ENCODE measurements around the gene MCUB. TPM values are rescaled to one million over a fixed set of nuclear protein-coding genes. Genes with fewer than 3 reads are reported as not detected.

Gene MCUB
- total and polyA plus RNA-seq, 2 donors (not counting 3 experiments of a cell fraction or from before 2014, with no cell fraction given), result 32.5 to 53.8 TPM

GRCh38 chr4:109589605-109590004, 29.6 kb downstream of the MCUB start:
- dilution Hi-C loops (cut with MboI; ENCODE audit: extremely low pct_ligation_motif_present, low sequenced_read_pairs) (no loop called here), intact Hi-C loops (cut with micrococcal nuclease) (no loop called here)
- Histone ChIP-seq H3K27ac (ENCODE audit: insufficient read depth, low read depth, low read length) (no peak overlapping the region), H3K4me3 (replicated peaks in 1 of 3; ENCODE audit: insufficient read depth in 1 of 3, low read depth in 1 of 3, low read length in 3 of 3) (no peak overlapping the region), H3K4me1 (ENCODE audit: control insufficient read depth, extremely low read depth, insufficient read depth, low read length) (no peaks in the 10 kb centered on the region), H3K36me3 (ENCODE audit: control insufficient read depth in 2 of 2, extremely low read depth in 1 of 2, insufficient read depth in 2 of 2, low read length in 2 of 2) (no peaks in the 10 kb centered on the region), H3K79me2 (ENCODE audit: control insufficient read depth, insufficient read depth, low read length) (no peaks in the 10 kb centered on the region), H4K20me1 (replicated peaks; ENCODE audit: control insufficient read depth, extremely low read depth, insufficient read depth, low read length) (no peaks in the 10 kb centered on the region), H3K9ac (replicated peaks; ENCODE audit: extremely low read depth, insufficient read depth, low read length) (no peak overlapping the region), H3K9me3 (replicated peaks; ENCODE audit: control insufficient read depth, insufficient read depth, low read length) (no peaks in the 10 kb centered on the region), H3K27me3 (ENCODE audit: control insufficient read depth in 2 of 2, insufficient read depth in 2 of 2, low read length in 2 of 2) (no peaks in the 10 kb centered on the region), H3K9me1 (replicated peaks; ENCODE audit: control insufficient read depth, extremely low read depth, insufficient read depth, low read length) (no peaks in the 10 kb centered on the region), H3K4me2 (ENCODE audit: insufficient read depth, low read length) (no peak overlapping the region), H2AFZ (ENCODE audit: low read depth, low read length) (no peak overlapping the region)
- no peak for DNase-seq (ENCODE audit: low read depth, low spot score)
- POLR2A ChIA-PET, result no interaction called here
- CTCF ChIA-PET, result interaction anchor here (1.0 kb wide), 1 partner anchor 12 kb away, joined by 4 read pairs; no protein-coding TSS in a partner anchor
- TF ChIP-seq GATA2 (IDR thresholded peaks at IDR 0.05; ENCODE audit: insufficient read depth, insufficient read length, low read depth, low read length) (no peak), POLR2A (IDR thresholded peaks at IDR 0.05; ENCODE audit: low read depth, low read length) (no peak), POLR2AphosphoS5 (IDR thresholded peaks at IDR 0.05; ENCODE audit: insufficient read depth, low read depth, low read length) (no peak), EZH2 (IDR thresholded peaks at IDR 0.05; ENCODE audit: borderline replicate concordance, low read depth, low read length, severe bottlenecking) (no peak), FOS (IDR thresholded peaks at IDR 0.05; ENCODE audit: borderline replicate concordance, insufficient read depth, low read length) (no peak), MAX (IDR thresholded peaks at IDR 0.05; ENCODE audit: insufficient read depth, insufficient read length) (no peak), MYC (IDR thresholded peaks at IDR 0.05; ENCODE audit: low read depth, low read length) (no peak), JUN (IDR thresholded peaks at IDR 0.05; ENCODE audit: borderline replicate concordance, insufficient read depth, insufficient read length, low read depth) (no peak)
- TF ChIP-seq, protein P1, sequence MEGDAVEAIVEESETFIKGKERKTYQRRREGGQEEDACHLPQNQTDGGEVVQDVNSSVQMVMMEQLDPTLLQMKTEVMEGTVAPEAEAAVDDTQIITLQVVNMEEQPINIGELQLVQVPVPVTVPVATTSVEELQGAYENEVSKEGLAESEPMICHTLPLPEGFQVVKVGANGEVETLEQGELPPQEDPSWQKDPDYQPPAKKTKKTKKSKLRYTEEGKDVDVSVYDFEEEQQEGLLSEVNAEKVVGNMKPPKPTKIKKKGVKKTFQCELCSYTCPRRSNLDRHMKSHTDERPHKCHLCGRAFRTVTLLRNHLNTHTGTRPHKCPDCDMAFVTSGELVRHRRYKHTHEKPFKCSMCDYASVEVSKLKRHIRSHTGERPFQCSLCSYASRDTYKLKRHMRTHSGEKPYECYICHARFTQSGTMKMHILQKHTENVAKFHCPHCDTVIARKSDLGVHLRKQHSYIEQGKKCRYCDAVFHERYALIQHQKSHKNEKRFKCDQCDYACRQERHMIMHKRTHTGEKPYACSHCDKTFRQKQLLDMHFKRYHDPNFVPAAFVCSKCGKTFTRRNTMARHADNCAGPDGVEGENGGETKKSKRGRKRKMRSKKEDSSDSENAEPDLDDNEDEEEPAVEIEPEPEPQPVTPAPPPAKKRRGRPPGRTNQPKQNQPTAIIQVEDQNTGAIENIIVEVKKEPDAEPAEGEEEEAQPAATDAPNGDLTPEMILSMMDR (IDR thresholded peaks at IDR 0.05; ENCODE audit: extremely low read depth in 1 of 2, insufficient read depth in 1 of 2, low read depth in 1 of 2, low read length in 2 of 2), result no peak
- FAIRE-seq, result no peak
- BruUV-seq (replicated peaks), result no TSS peak

Data from endothelial cell of umbilical vein (primary cell).